ENCODE data around the gene COG1.
A peak's percentile ranks its signal among the peaks of the same experiment; 100 is the strongest.

The COG1 gene

DNA sequence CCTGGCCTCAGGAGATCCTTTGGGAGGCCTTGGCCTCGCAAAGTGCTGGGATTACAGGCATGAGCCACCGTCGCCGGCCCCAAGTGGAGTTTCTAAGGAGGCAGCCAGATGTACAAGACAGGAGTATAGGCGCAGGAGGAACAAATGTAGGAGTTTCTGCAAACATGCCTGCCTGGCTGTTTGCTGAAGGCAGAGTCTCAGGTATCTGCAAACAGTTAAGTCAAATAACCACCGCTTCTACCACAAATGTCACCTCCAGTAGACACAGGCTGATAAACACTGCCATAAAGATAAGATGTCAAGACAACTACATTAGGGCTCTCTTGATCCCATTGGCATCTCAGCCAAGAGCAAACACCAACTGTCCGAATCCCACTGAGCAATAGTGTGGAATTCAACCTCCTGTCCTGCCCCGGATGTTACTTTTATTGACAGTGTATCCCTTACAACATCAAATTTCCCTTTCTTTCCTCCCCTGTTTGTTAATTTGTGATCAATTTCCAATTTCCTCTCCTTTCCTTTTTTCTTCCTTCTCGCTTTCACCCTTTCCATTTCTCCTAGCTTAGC, 5.6 kb upstream of the COG1 start:
- peak overlapping the region; percentile 47 for H3K27ac ChIP-seq
- TF ChIP-seq ZFX (IDR thresholded peaks at IDR 0.05; ENCODE audit: borderline replicate concordance) (no peak), CTCF (IDR thresholded peaks at IDR 0.05) (no peak)

DNA sequence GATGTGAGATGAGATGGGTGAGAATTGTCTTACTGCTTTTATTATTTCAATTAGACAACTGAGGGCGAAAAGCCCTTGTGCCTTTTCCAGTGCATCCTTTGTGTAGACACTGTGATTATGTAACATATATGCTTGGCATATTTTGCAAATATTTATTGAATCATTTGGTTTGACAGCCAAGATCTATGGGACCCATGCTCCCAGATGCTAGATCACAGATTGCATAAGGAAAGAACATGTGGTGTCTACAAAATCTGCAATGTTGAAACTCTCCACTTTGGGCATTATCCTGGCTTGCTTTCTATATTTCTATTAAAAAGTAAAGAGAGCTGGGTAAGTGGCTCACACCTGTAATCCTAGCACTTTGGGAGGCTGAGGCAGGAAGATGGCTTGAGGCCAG, 4.8 kb upstream of the COG1 start:
- TF ChIP-seq CTCF (IDR thresholded peaks at IDR 0.05) (no peak), ZFX (IDR thresholded peaks at IDR 0.05; ENCODE audit: borderline replicate concordance) (no peak)
- peak overlapping the region; percentile 47; the same call in 1 of the 2 replicates for H3K27ac ChIP-seq

GRCh38 chr17:73189417-73190099, 3.3 kb upstream of the COG1 start:
- TF ChIP-seq ZFX (IDR thresholded peaks at IDR 0.05; ENCODE audit: borderline replicate concordance) (no peak), CTCF (IDR thresholded peaks at IDR 0.05) (peak; percentile 75)
- no peak overlapping the region for H3K27ac ChIP-seq

DNA sequence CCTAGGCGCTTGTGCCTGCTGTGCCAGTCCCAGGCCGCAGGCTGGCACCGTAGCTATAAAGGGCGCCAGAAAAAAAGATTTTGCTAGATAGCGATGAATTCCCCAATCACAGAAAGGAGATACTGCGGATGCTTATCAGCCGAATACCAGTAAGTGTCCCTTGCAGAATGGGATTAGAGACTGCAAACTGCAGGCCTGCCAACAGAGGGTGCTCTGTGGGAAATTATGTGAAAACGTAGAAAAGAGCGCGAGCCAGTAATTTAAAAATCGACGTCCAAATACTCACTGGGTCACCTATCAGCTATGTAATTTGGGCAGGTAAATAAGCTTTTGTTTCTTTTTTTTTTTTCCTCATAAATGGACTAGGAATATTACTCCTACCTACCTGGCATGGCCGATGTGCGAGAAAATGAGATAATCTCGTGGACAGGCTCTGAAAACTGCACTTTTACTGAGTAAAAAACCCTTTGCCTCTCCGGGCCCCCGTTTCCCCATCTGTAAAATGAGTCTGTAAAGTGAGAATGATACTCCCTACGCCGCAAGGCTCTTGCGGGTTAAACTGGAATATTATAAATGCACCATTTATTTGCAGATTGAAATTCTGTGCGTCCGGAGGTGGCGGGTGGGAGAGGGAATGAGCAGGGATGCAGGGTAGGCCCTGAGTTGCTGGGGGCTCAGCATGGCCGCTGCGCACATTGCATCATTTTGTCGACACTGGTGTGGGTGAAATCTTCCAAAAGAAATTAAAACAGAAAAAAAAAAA, 1.2 kb upstream of the COG1 start:
- no peak for TF ChIP-seq ZFX (IDR thresholded peaks at IDR 0.05; ENCODE audit: borderline replicate concordance)
- peak; percentile 92 for TF ChIP-seq CTCF (IDR thresholded peaks at IDR 0.05)
- peak overlapping the region; percentile 99 for H3K27ac ChIP-seq

GRCh38 chr17:73192206-73192893, 505 bp upstream of the COG1 start:
- TF ChIP-seq ZFX (IDR thresholded peaks at IDR 0.05; ENCODE audit: borderline replicate concordance) (no peak), CTCF (IDR thresholded peaks at IDR 0.05) (no peak)
- peak overlapping the region; percentile 99 for H3K27ac ChIP-seq

GRCh38 chr17:73194514-73195222, 1.8 kb downstream of the COG1 start:
- no peak overlapping the region for H3K27ac ChIP-seq
- TF ChIP-seq CTCF (IDR thresholded peaks at IDR 0.05) = no peak
- no peak for TF ChIP-seq ZFX (IDR thresholded peaks at IDR 0.05; ENCODE audit: borderline replicate concordance)

Measured in 22Rv1 (cell line).